Measurements from ENCODE around the gene ABCA6. TPM values are rescaled to one million over a fixed set of nuclear protein-coding genes. Genes with fewer than 3 reads are reported as not detected.

The ABCA6 gene
- total and polyA plus RNA-seq, 2 donors (not counting 1 experiment from before 2014, with no cell fraction given) = 4.2 to 12.9 TPM

DNA sequence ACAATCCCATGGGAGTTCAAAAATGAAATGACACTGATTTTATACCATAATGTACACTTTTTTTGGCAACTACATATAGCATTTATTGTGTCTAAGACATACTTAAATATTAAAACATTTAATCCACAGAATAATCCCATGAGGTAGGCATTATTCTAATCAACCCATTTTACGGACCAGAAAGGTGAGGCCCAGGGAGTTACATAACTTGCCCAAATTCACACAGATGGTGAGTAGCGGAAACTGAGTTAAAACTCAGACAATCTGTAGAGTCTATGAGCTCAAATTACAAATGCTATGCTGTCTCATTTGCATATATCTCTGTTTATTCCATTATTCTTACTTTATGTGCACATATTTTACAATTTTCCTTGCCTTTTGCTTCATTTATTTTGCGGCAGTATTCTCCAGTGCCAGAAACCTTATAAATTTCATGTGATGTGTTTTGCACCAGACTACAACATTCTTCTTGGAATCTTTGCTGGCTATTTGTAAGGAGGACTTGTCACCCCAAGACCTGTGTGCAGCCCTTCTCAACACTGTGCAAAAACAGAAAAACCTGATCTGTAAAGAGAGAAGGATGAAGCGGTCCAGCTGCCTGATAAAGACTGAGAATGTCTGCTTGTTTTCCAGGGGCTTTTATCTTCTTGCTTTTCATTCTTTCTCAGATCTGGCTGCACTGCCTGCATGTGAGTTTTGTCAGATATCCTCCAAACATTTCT is 78.7 kb downstream of the ABCA6 start:
- Histone ChIP-seq H4K20me1 (ENCODE audit: control insufficient read depth, extremely low read depth, insufficient read depth, low read length) (no peaks in the 10 kb centered on the region), H3K79me2 (ENCODE audit: control insufficient read depth, insufficient read depth, low read length) (no peaks in the 10 kb centered on the region), H3K36me3 (ENCODE audit: control insufficient read depth, insufficient read depth, low read length) (no peaks in the 10 kb centered on the region), H3K27ac (ENCODE audit: insufficient read depth, low read length) (no peak overlapping the region), H3K4me1 (ENCODE audit: control insufficient read depth, extremely low read depth, insufficient read depth, low read length) (no peaks in the 10 kb centered on the region), H3K4me3 (replicated peaks in 1 of 4; ENCODE audit: control extremely low read depth in 1 of 4, insufficient read depth in 1 of 4, low read depth in 3 of 4, low read length in 4 of 4) (no peak overlapping the region), H3K27me3 (ENCODE audit: control insufficient read depth, insufficient read depth, low read length) (no peaks in the 10 kb centered on the region), H3K9me3 (ENCODE audit: control insufficient read depth, insufficient read depth, low read depth, low read length) (no peaks in the 10 kb centered on the region), H2AFZ (ENCODE audit: low read length) (no peak overlapping the region), H3K9ac (ENCODE audit: insufficient read depth, low read length) (no peak overlapping the region), H3K4me2 (ENCODE audit: extremely low read depth, insufficient read depth, low read length) (no peak overlapping the region)
- TF ChIP-seq, protein P1, sequence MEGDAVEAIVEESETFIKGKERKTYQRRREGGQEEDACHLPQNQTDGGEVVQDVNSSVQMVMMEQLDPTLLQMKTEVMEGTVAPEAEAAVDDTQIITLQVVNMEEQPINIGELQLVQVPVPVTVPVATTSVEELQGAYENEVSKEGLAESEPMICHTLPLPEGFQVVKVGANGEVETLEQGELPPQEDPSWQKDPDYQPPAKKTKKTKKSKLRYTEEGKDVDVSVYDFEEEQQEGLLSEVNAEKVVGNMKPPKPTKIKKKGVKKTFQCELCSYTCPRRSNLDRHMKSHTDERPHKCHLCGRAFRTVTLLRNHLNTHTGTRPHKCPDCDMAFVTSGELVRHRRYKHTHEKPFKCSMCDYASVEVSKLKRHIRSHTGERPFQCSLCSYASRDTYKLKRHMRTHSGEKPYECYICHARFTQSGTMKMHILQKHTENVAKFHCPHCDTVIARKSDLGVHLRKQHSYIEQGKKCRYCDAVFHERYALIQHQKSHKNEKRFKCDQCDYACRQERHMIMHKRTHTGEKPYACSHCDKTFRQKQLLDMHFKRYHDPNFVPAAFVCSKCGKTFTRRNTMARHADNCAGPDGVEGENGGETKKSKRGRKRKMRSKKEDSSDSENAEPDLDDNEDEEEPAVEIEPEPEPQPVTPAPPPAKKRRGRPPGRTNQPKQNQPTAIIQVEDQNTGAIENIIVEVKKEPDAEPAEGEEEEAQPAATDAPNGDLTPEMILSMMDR (conservative IDR thresholded peaks at IDR 0.05 in 1 of 2, IDR thresholded peaks at IDR 0.05 in 1 of 2; ENCODE audit: low read depth in 1 of 2, low read length in 2 of 2) = no peak
- no peak for TF ChIP-seq EZH2 (IDR thresholded peaks at IDR 0.05; ENCODE audit: low read length, missing control alignments)
- DNase-seq (ENCODE audit: low read depth in 2 of 2) = no peak

- Histone ChIP-seq H3K79me2 (ENCODE audit: control insufficient read depth, insufficient read depth, low read length) (no peaks in the 10 kb centered on the region), H3K4me3 (replicated peaks in 1 of 4; ENCODE audit: control extremely low read depth in 1 of 4, insufficient read depth in 1 of 4, low read depth in 3 of 4, low read length in 4 of 4) (no peak overlapping the region), H3K4me1 (ENCODE audit: control insufficient read depth, extremely low read depth, insufficient read depth, low read length) (no peaks in the 10 kb centered on the region), H4K20me1 (ENCODE audit: control insufficient read depth, extremely low read depth, insufficient read depth, low read length) (no peaks in the 10 kb centered on the region), H3K4me2 (ENCODE audit: extremely low read depth, insufficient read depth, low read length) (no peak overlapping the region), H3K9me3 (ENCODE audit: control insufficient read depth, insufficient read depth, low read depth, low read length) (no peaks in the 10 kb centered on the region), H3K36me3 (ENCODE audit: control insufficient read depth, insufficient read depth, low read length) (no peaks in the 10 kb centered on the region), H3K9ac (ENCODE audit: insufficient read depth, low read length) (no peak overlapping the region), H2AFZ (ENCODE audit: low read length) (no peak overlapping the region), H3K27ac (ENCODE audit: insufficient read depth, low read length) (no peak overlapping the region), H3K27me3 (ENCODE audit: control insufficient read depth, insufficient read depth, low read length) (no peaks in the 10 kb centered on the region)
- TF ChIP-seq, protein P1 (conservative IDR thresholded peaks at IDR 0.05 in 1 of 2, IDR thresholded peaks at IDR 0.05 in 1 of 2; ENCODE audit: low read depth in 1 of 2, low read length in 2 of 2) = no peak
- TF ChIP-seq EZH2 (IDR thresholded peaks at IDR 0.05; ENCODE audit: low read length, missing control alignments) = no peak
- no peak for DNase-seq (ENCODE audit: low read depth in 2 of 2)
Observed at GRCh38 chr17:69061721-69062556, 79.8 kb downstream of the ABCA6 start.

DNA sequence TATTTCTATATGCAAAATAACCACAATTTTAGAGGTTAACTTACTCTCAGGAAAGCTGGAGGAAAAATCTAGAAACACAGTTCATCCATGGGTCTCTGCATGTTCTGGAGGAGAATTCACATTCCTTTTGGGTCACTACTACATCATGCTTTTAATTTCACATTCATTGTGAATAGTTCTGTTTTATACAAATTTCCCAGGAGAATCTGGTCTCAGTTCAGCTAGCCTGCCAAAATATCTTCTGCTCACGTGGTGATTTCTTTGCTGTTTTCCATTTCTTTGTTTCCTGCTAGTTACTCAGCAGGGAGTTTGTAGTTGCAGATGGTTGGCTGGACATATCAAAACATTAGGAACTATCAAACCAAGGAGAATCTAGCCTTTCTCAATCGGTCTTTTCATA is 80.9 kb downstream of the ABCA6 start, which contains the start of gene ABCA9:
ABCA9 (minus strand) TSS at position 106 of the 400 bp plus-strand sequence. CDS start 9,801 bp downstream, outside the sequence.
- H3K4me2 ChIP-seq (ENCODE audit: extremely low read depth, insufficient read depth, low read length) = no peak within 1 kb of the TSS
- H3K36me3 ChIP-seq (ENCODE audit: control insufficient read depth, insufficient read depth, low read length) = no peaks in the 10 kb centered on the region
- H3K27me3 ChIP-seq (ENCODE audit: control insufficient read depth, insufficient read depth, low read length) = no peaks in the 10 kb centered on the region
- no peak within 1 kb of the TSS for H3K27ac ChIP-seq (ENCODE audit: insufficient read depth, low read length)
- no peaks in the 10 kb centered on the region for H3K4me1 ChIP-seq (ENCODE audit: control insufficient read depth, extremely low read depth, insufficient read depth, low read length)
- DNase-seq (ENCODE audit: low read depth in 2 of 2) = peak; percentile 39 to 84
- H3K9ac ChIP-seq (ENCODE audit: insufficient read depth, low read length) = no peak within 1 kb of the TSS
- H2AFZ ChIP-seq (ENCODE audit: low read length) = no peak within 1 kb of the TSS
- peak within 1 kb of the TSS in 1 of 4 experiments; percentile 11 for H3K4me3 ChIP-seq (replicated peaks in 1 of 4; ENCODE audit: control extremely low read depth in 1 of 4, insufficient read depth in 1 of 4, low read depth in 3 of 4, low read length in 4 of 4)
- no peaks in the 10 kb centered on the region for H3K79me2 ChIP-seq (ENCODE audit: control insufficient read depth, insufficient read depth, low read length)
- H3K9me3 ChIP-seq (ENCODE audit: control insufficient read depth, insufficient read depth, low read depth, low read length) = no peaks in the 10 kb centered on the region
- H4K20me1 ChIP-seq (ENCODE audit: control insufficient read depth, extremely low read depth, insufficient read depth, low read length) = no peaks in the 10 kb centered on the region
- TF ChIP-seq, protein P1 (conservative IDR thresholded peaks at IDR 0.05 in 1 of 2, IDR thresholded peaks at IDR 0.05 in 1 of 2; ENCODE audit: low read depth in 1 of 2, low read length in 2 of 2) = no peak
- no peak for TF ChIP-seq EZH2 (IDR thresholded peaks at IDR 0.05; ENCODE audit: low read length, missing control alignments)
